Testis (tissue), 2 donors: ENCODE measurements around the gene PLCH2.

ENCODE experiments used
- CTCF ChIP-seq, 3 experiments: fragments of 450-650 bp in 2 of 3; fragments of 200-600 bp in 1 of 3; sonication (generic) in 1 of 3; IDR thresholded peaks; one replicate each; pipeline ENCODE4 v1.5.1; 2016 to 2019; ENCODE audit warnings: antibody characterized with exemption in 3 of 3, mild to moderate bottlenecking in 2 of 3, moderate library complexity in 1 of 3
- POLR2A ChIP-seq: fragments of 450-650 bp; IDR thresholded peaks from one replicate; pipeline ENCODE4 v1.6.1; 2017; ENCODE audit warnings: antibody characterized with exemption, mild to moderate bottlenecking, moderate library complexity

- TF ChIP-seq CTCF (IDR thresholded peaks at IDR 0.05) (no peak), POLR2A (no peak)
These were observed 31.7 kb downstream of the PLCH2 start for GRCh38 chr1:2507744-2508155.
